ELF-1 (cell line): ENCODE results near the gene RANBP3L.

Experiments used
- DNase-seq: peaks from one replicate; pipeline ENCODE4 v3.0.0-alpha.2; 2016; ENCODE audit warnings: low read depth, low spot score

RANBP3L gene

GRCh38 chr5:36243653-36244052 is 58.0 kb downstream of the RANBP3L start:
- DNase-seq = no peak

GRCh38 chr5:36242534-36243485 is 58.9 kb downstream of the RANBP3L start:
- no peak for DNase-seq

- DNase-seq = peak; percentile 99
Measured at GRCh38 chr5:36241631-36242533, 59.8 kb downstream of the RANBP3L start, which contains the start of gene NADK2. NADK2 (minus strand) TSS chr5:36241925; CDS start chr5:36241798, 127 bp downstream.

GRCh38 chr5:36240779-36241630 is 60.7 kb downstream of the RANBP3L start:
- peak; percentile 79 for DNase-seq

GRCh38 chr5:36239370-36240293 is 62.1 kb downstream of the RANBP3L start:
- DNase-seq = no peak

GRCh38 chr5:36238502-36239295 is 63.0 kb downstream of the RANBP3L start:
- no peak for DNase-seq

GRCh38 chr5:36237751-36238150 is 64.0 kb downstream of the RANBP3L start:
- no peak for DNase-seq

- DNase-seq = no peak
Measured at GRCh38 chr5:36236801-36237200, 64.9 kb downstream of the RANBP3L start.

GRCh38 chr5:36232533-36232932 is 69.2 kb downstream of the RANBP3L start:
- no peak for DNase-seq

- DNase-seq = no peak
Measured at GRCh38 chr5:36230151-36230790, 71.4 kb downstream of the RANBP3L start.

GRCh38 chr5:36228505-36228904 is 73.2 kb downstream of the RANBP3L start:
- no peak for DNase-seq

GRCh38 chr5:36227046-36227445 is 74.7 kb downstream of the RANBP3L start:
- DNase-seq = no peak

GRCh38 chr5:36222620-36223019 is 79.1 kb downstream of the RANBP3L start:
- no peak for DNase-seq

GRCh38 chr5:36217988-36218387 is 83.7 kb downstream of the RANBP3L start:
- DNase-seq = no peak

GRCh38 chr5:36217567-36217966 is 84.1 kb downstream of the RANBP3L start:
- no peak for DNase-seq

- DNase-seq = no peak
Measured at GRCh38 chr5:36215910-36216309, 85.8 kb downstream of the RANBP3L start.

GRCh38 chr5:36214436-36214835 is 87.3 kb downstream of the RANBP3L start:
- no peak for DNase-seq

- no peak for DNase-seq
Measured at GRCh38 chr5:36209664-36210063, 92.0 kb downstream of the RANBP3L start.

- no peak for DNase-seq
Measured at GRCh38 chr5:36208786-36209185, 92.9 kb downstream of the RANBP3L start.
